Endothelial cell of umbilical vein (primary cell): Measurements from ENCODE around the gene KRTAP4-9. TPM values are rescaled to one million over a fixed set of nuclear protein-coding genes. Genes with fewer than 3 reads are reported as not detected.

Experiments used
- BruUV-seq: library from RNA; stranded (reverse); fragments of 400-500 nt; replicated peaks from 2 replicates; lab custom pipeline; 2021; lab: Mats Ljungman, UMichigan
- CTCF ChIA-PET: fragments of 300-600, 350-600 bp; sonication (Branson Sonifier 250); formaldehyde crosslinking; loops from one replicate; lab custom pipeline; 2021; ENCODE audit warnings: antibody characterized with exemption, inconsistent platforms; lab: Charles Lee
- POLR2A ChIA-PET: fragments of 300-600, 350-600 bp; sonication (Branson Sonifier 250); formaldehyde crosslinking; loops from one replicate; lab custom pipeline; 2021; ENCODE audit warnings: antibody characterized with exemption, inconsistent platforms; lab: Charles Lee
- DNase-seq: peaks from one replicate; pipeline ENCODE4 v3.0.0-alpha.2; 2011; ENCODE audit warnings: low read depth, low spot score
- FAIRE-seq: peaks from 2 replicates; lab custom pipeline; 2011; peaks lifted over from hg19 to GRCh38; lab: Jason Lieb, UNC
- H2AFZ ChIP-seq: 2 replicates; pipeline ENCODE4 v1.6.0; 2012; ENCODE audit warnings: low read depth, low read length, control low read depth, inconsistent platforms
- H3K27ac ChIP-seq: 2 replicates; pipeline ENCODE4 v1.5.1; 2011; ENCODE audit warnings: low read depth, mild to moderate bottlenecking, control low read depth, low read length, moderate library complexity; ENCODE audit not compliant: insufficient read depth
- H3K27me3 ChIP-seq, 2 experiments: 2 replicates each; pipeline versions ENCODE4 v1.6.0 to v1.6.1; 2011; ENCODE audit warnings: low read length in 2 of 2, mixed read lengths in 1 of 2; ENCODE audit not compliant: control insufficient read depth in 2 of 2, insufficient read depth in 2 of 2
- H3K36me3 ChIP-seq, 2 experiments: 2 replicates in 1 of 2; 3 replicates in 1 of 2; pipeline ENCODE4 v1.5.1; 2011; ENCODE audit warnings: low read length in 2 of 2, mild to moderate bottlenecking in 1 of 2, moderate library complexity in 1 of 2; ENCODE audit not compliant: control insufficient read depth in 2 of 2, insufficient read depth in 2 of 2; ENCODE audit errors: extremely low read depth in 1 of 2
- H3K4me1 ChIP-seq: 3 replicates; pipeline ENCODE4 v1.5.1; 2011; ENCODE audit warnings: mild to moderate bottlenecking, low read length; ENCODE audit not compliant: control insufficient read depth, insufficient read depth; ENCODE audit errors: extremely low read depth
- H3K4me2 ChIP-seq: 2 replicates; pipeline ENCODE4 v1.6.1; 2011; ENCODE audit warnings: low read length, control low read depth, mixed read lengths; ENCODE audit not compliant: insufficient read depth
- H3K4me3 ChIP-seq, 3 experiments: fragments of 200-600 bp in 1 of 3; sonication (generic), shearing (Covaris generic) in 1 of 3; replicated peaks in 1 of 3; 2 replicates each; pipeline ENCODE4 v1.5.1; 2011 to 2016; ENCODE audit warnings: control low read depth in 3 of 3, low read length in 3 of 3, mild to moderate bottlenecking in 2 of 3, inconsistent platforms in 1 of 3, low read depth in 1 of 3, moderate library complexity in 1 of 3; ENCODE audit not compliant: insufficient read depth in 1 of 3
- H3K79me2 ChIP-seq: 2 replicates; pipeline ENCODE4 v1.6.0; 2012; ENCODE audit warnings: low read length, inconsistent platforms; ENCODE audit not compliant: control insufficient read depth, insufficient read depth
- H3K9ac ChIP-seq: replicated peaks from 2 replicates; pipeline ENCODE3; 2011; ENCODE audit warnings: low read length, control low read depth; ENCODE audit not compliant: insufficient read depth; ENCODE audit errors: extremely low read depth
- H3K9me1 ChIP-seq: replicated peaks from 3 replicates; pipeline ENCODE4 v1.6.0; 2011; ENCODE audit warnings: mild to moderate bottlenecking, low read length; ENCODE audit not compliant: control insufficient read depth, insufficient read depth; ENCODE audit errors: extremely low read depth
- H3K9me3 ChIP-seq: replicated peaks from 2 replicates; pipeline ENCODE4 v1.5.1; 2012; ENCODE audit warnings: low read length, inconsistent platforms; ENCODE audit not compliant: control insufficient read depth, insufficient read depth
- H4K20me1 ChIP-seq: replicated peaks from 2 replicates; pipeline ENCODE3; 2011; ENCODE audit warnings: mild to moderate bottlenecking, low read length; ENCODE audit not compliant: control insufficient read depth, insufficient read depth; ENCODE audit errors: extremely low read depth
- CTCF ChIP-seq, 2 donors: IDR thresholded peaks; 1 replicate in 1 of 2; 2 replicates in 1 of 2; pipeline ENCODE4 v1.5.1; 2011; ENCODE audit warnings: low read length in 2 of 2, mild to moderate bottlenecking in 2 of 2, moderate library complexity in 2 of 2, control low read depth in 1 of 2, inconsistent platforms in 1 of 2, low read depth in 1 of 2; ENCODE audit not compliant: insufficient read depth in 1 of 2; ENCODE audit errors: extremely low read depth in 1 of 2
- EZH2 ChIP-seq: IDR thresholded peaks from 2 replicates; pipeline ENCODE4 v1.6.1; 2012; ENCODE audit warnings: borderline replicate concordance, low read depth, mild to moderate bottlenecking, moderate library complexity, low read length, inconsistent platforms; ENCODE audit not compliant: severe bottlenecking
- FOS ChIP-seq: IDR thresholded peaks from 2 replicates; pipeline ENCODE4 v1.6.1; 2011; ENCODE audit warnings: mild to moderate bottlenecking, low read length, moderate library complexity, borderline replicate concordance; ENCODE audit not compliant: insufficient read depth
- GATA2 ChIP-seq: IDR thresholded peaks from 2 replicates; pipeline ENCODE4 v1.7.0; 2011; ENCODE audit warnings: low read depth, mild to moderate bottlenecking, moderate library complexity, mixed read lengths, low read length; ENCODE audit not compliant: insufficient read length, insufficient read depth
- JUN ChIP-seq: IDR thresholded peaks from 2 replicates; pipeline ENCODE4 v1.6.1; 2011; ENCODE audit warnings: borderline replicate concordance, low read depth; ENCODE audit not compliant: insufficient read length, insufficient read depth
- MAX ChIP-seq: IDR thresholded peaks from 2 replicates; pipeline ENCODE4 v1.6.1; 2011; ENCODE audit not compliant: insufficient read depth, insufficient read length
- MYC ChIP-seq: IDR thresholded peaks from one replicate; pipeline ENCODE4 v1.6.1; 2011; ENCODE audit warnings: mild to moderate bottlenecking, low read depth, low read length
- POLR2A ChIP-seq: IDR thresholded peaks from 2 replicates; pipeline ENCODE4 v1.6.1; 2012; ENCODE audit warnings: low read depth, mild to moderate bottlenecking, control low read depth, low read length
- POLR2AphosphoS5 ChIP-seq: IDR thresholded peaks from 2 replicates; pipeline ENCODE4 v1.6.1; 2012; ENCODE audit warnings: low read depth, mild to moderate bottlenecking, control low read depth, low read length, moderate library complexity; ENCODE audit not compliant: insufficient read depth
- dilution Hi-C: fragments of 300-500 bp; cut with MboI; formaldehyde crosslinking; loops from one replicate; pipeline ENCODE4 v1.15.0; 2019; ENCODE audit warnings: low sequenced_read_pairs; ENCODE audit not compliant: extremely low pct_ligation_motif_present
- intact Hi-C: fragments of 100-400 bp; cut with micrococcal nuclease; formaldehyde crosslinking; loops from one replicate; pipeline ENCODE4 v1.10.0; 2022
- polyA plus RNA-seq, 4 experiments: library from polyadenylated mRNA; depleted of rRNA in 3 of 4; stranded (reverse) in 3 of 4; unstranded in 1 of 4; fragments of >200 nt; gene quantifications; 2 replicates each; pipeline versions ENCODE4 v1.2.1 to v1.2.3, GENCODE V29; 2011 to 2012; ENCODE audit warnings: missing spikeins in 1 of 4
- total RNA-seq: library from RNA; stranded (reverse); gene quantifications from 2 replicates; pipeline ENCODE4 v1.2.3, GENCODE V29; 2021

Gene KRTAP4-9
- total and polyA plus RNA-seq, 2 donors (not counting 3 experiments of a cell fraction or from before 2014, with no cell fraction given) = not detected

- no peak overlapping the region for H3K27ac ChIP-seq
- TF ChIP-seq MAX (no peak), CTCF (IDR thresholded peaks at IDR 0.05; ENCODE audit: extremely low read depth in 1 of 2, insufficient read depth in 1 of 2, low read depth in 1 of 2, low read length in 2 of 2) (no peak), EZH2 (no peak), JUN (no peak), GATA2 (no peak), POLR2AphosphoS5 (no peak), MYC (no peak), POLR2A (no peak), FOS (no peak)
- no peak overlapping the region for H3K4me2 ChIP-seq
- ChIA-PET POLR2A (no interaction called here), CTCF (interaction anchor here (1.0 kb wide), 1 partner anchor 29 kb away, joined by 4 read pairs; the partner anchor contains the start of gene KRTAP2-1)
- no peaks in the 10 kb centered on the region for H3K36me3 ChIP-seq
- no peaks in the 10 kb centered on the region for H3K9me1 ChIP-seq
- BruUV-seq = no TSS peak
- no peak for FAIRE-seq
- DNase-seq = no peak
- H3K27me3 ChIP-seq = no peaks in the 10 kb centered on the region
- dilution Hi-C loops = no loop called here
- H3K9ac ChIP-seq = no peak overlapping the region
- H3K4me3 ChIP-seq = no peak overlapping the region
- no peak overlapping the region for H2AFZ ChIP-seq
- H3K9me3 ChIP-seq = no peaks in the 10 kb centered on the region
- H3K79me2 ChIP-seq = no peaks in the 10 kb centered on the region
- intact Hi-C loops = no loop called here
- no peaks in the 10 kb centered on the region for H4K20me1 ChIP-seq
- no peaks in the 10 kb centered on the region for H3K4me1 ChIP-seq
These were observed 28.4 kb upstream of the KRTAP4-9 start for GRCh38 chr17:41076788-41077187.
